Activated CD4-positive, CD25-positive, alpha-beta regulatory T cell treated with anti-CD3 and anti-CD28 coated beads, Interleukin-2, amount 50 U/mL, for 24 hours (primary cell): ENCODE data around the gene COL21A1.
"Not testable (repeated sequence)": the region's sequence is repeated elsewhere in the genome, so short reads cannot be mapped to it uniquely, and the experiment has no call there.

ENCODE experiments used
- ATAC-seq, 2 donors: fragments of 150-1000 bp; cut with Tn5 transposase; one replicate each; pipeline ENCODE4 v1.10.0; 2021; ENCODE audit warnings: mild to moderate bottlenecking in 1 of 2, moderate library complexity in 1 of 2

Gene COL21A1

DNA sequence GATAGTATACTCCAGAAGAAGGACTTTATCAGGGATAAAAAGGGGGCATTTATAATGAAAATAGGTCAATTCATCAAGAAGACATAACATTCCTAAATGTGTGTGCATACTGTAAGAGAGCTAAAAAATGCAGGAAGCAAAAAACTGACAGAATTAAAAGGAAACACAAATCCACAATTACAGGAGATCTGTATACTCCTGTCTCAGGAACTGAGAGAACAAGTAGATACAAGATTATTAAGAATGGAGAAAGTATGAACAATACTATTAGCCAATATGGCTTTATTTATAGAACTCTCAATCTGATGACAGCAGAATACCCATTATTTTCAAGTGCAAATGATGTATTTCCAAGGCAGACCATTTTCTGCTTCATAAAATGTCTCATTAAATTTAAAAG lies 204.3 kb downstream of the COL21A1 start:
- ATAC-seq: no peak

DNA sequence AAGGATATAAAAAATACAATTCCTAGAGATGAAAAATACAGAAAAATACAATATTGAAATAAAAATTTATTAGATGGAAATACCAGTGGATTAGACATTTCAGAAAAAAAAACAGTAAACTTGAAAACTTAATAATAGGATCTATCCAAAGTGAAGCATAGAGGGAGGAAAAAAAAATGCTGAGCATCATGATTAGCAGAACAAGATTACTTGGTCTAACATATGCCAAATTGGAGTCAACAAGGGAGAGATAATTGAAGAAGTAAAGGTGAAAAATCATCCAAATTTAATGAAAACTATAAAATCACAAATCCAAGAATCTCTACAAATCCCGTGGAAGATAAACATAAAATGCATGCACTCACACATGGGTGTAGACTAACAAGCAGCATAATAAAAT lies 205.8 kb downstream of the COL21A1 start:
- ATAC-seq: no peak

DNA sequence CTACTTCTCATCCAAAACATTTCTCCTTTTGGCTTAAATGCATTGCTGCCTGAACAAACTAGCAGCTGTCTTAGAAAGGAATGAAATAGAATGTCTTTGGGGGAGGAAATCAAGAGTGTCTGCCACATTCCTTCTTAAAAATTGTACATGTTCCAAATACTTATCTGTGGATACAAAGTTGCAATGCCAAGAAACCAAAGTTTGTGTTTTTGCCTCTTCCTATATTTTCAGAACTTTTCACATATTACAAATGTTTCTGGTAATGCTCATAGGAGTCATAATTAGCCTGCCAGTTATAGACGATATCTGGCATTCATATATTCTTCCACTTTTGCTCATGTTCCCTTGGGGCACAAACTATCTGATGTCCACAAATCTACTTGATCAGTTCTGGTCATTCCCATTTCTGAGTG lies 206.5 kb downstream of the COL21A1 start:
- no peak for ATAC-seq

DNA sequence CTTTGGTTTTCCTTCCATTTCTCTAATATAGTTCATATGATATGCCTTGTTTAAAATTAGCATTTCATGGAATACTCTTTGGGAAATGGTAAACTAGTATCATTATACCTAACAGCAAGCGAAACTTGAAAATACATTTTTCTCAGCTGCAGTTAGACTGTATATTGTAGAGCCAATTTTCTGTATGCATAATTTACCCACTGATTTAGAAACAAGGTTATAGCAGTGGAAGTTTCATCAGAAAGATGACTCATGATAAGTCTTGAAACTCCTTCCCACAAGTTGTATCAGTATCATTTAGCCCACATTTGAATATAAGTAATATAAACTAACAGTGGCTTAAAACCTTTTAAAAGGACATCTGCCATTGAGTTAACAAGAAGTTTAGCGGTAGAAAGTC lies 207.2 kb downstream of the COL21A1 start:
- ATAC-seq: no peak

DNA sequence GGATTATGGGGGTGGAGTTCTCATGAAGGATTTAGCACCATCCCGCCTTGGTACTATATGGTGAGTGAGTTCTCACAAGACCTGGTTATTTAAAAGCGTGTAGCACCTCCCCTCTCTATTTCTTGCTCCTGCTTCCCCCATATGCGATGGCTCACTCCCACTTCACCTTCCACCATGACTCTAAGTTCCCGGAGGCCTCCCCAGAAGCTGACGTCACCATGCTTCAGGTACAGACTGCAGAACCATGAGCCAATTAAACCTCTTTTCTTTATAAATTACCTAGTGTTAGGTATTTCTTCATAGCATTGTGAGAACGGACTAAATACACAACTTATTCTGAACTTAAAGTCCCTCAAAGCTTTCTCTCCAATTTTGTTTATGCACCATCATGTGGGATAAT lies 208.6 kb downstream of the COL21A1 start:
- no peak for ATAC-seq

DNA sequence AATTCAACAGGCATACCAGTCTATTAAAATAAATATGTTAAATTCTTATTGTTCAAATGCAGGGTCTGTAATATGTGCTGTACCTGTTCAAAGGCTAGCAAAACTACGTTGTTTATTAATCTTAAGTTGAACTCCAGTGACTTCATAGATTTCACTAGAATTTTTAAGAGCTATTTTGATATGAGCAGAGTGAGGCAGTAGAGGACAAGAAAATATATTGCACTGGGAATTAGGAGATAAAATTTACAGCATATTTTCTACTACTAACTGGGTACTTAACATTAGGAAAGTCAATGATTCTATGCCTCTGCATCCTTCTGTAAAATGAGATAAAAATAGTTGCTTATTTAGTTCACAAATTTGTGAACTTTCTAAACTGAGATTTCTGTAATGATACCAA lies 209.8 kb downstream of the COL21A1 start:
- no peak for ATAC-seq

DNA sequence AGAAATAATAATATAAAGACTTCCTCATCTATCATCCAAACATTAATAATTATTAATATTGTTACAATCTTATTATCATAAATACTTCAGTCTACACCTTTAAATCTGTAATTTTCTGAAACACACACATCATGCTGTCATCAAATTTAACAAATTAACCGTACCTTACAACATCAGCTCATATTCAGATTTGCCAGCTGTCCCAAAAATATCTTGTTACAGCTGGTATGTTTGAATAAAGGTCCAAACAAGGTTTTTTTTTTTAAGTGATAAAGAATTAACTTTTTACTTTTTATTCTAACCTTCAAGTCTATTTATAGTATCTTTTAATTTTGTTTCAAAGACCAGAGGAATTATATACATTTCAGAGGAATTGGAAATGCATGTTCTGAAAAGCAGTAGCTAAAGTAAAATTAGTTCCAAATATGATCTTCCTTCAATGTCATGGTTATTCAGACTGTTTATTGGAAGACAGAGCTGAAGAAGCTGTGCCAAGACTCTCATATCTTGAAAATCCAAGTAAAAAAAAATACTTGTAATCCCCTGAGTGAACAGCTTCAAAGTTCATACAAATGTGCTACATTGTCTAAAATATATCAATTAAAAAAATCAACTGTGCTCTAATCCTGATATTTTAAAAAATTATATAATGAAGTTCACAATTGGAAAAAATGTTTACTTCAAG lies 210.3 kb downstream of the COL21A1 start:
- no peak for ATAC-seq

DNA sequence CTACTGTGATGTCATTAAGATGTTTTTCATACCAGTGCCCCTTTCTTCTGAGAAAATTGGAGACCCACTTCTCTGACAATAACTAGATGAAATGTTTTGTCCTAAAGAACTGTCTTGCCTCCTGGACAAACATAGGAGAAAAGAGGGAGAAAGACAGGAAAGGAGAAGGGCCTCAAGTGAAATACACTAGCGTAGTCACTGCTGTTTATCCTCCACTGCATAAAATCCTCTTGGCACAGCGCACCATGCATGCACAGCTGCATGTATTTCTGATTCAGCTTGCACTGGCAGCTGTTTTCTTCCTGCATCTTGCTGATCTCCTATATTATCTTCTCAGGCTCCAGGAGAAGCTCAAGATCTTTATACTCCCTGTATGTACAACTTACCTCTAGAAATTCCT lies 214.0 kb downstream of the COL21A1 start:
- ATAC-seq: no peak

DNA sequence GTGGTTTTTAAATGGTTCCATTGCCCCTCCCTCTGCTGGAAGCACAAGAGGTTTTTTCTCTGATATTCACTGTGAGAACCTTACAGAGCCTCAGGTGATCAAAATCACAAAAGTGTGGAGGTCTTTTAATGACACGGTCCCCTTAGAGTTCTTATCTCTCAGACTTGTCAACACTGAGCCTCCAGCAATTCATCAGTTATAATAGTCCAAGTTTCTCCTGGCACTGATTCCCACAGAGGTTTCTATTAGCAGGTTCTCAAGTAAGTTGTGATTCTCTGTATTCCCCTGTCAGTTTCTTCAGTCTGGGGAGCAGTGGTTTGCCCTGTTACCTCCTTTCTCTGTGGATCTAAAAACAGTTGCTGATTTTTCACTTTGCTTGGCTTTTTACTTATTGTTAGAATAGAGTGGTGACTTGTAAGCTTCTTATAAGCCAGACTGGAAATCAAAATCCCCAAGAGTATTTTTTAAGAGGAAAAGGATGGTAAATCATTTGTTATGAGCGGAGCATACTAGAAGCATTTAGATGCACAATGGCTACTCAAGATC lies 214.6 kb downstream of the COL21A1 start:
- ATAC-seq: no peak

DNA sequence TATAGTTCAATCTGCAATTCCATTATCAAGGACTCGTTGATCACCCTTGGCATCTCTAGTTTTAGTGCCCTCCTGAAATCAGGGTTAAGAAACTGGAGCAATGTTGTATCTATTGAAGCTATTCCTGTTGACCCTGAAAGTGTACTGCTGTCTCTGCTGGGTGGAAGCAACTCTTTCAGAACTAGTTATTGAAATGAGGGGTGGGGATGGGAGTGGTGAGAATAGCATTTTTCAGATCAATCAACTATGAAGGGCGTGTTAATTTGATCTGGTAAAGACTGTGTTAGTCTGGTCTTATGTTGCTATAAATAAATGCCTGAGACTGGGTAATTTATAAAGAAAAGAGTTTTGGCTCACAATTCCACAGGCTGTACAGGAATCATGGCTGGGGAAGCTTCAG lies 219.5 kb downstream of the COL21A1 start:
- ATAC-seq: no peak

DNA sequence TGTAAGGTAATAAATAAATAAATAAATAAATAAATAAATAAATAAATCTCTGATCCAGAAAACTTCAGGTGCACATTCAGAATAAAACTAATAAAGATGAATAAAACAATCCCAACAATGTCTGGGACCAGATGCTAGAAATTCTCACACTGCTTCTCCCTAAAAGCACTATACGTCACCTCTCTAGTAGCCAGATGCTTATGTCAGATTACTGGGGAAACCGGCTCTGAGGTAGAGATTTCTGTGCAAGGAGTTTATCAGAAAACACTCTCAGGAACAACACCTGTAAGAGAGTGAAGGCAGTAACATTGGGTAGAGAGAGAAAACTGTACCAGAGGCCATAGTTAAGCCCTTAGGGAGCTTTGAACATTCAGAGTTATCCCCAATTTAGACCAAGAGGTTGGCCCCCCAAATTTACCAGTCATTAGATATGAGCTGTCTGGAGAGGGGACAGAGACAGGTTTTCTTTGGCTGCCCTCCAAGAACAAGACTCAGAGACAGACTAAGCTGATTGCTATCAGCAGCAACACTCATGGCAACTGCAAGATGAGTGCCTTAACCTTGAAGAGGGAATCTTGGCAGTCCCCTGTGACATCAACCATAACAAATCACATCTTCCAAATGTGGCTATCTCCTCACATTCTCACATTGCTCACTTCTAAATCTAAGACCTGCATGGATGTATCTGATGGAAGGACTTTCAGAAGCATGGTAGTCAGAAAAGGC lies 220.8 kb downstream of the COL21A1 start:
- ATAC-seq: no peak

DNA sequence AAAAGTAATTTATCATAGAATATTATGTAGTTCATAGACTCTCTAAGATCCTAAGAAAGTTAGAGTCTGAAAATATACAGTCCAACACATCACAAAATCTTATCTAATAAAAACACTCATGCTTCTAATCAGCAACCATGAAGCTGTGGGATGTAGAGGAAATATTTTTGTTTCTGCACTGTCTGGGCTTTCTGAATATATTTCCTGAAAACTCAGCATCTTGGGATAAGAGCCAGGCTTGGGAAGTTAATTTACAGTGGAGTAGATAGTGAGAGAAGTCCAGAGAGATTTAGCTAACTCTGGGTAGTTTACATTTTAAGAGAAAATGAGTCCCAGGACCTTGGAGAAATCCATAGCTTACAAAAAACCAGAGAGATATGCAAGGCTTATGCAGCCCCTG lies 221.6 kb downstream of the COL21A1 start:
- no peak for ATAC-seq

DNA sequence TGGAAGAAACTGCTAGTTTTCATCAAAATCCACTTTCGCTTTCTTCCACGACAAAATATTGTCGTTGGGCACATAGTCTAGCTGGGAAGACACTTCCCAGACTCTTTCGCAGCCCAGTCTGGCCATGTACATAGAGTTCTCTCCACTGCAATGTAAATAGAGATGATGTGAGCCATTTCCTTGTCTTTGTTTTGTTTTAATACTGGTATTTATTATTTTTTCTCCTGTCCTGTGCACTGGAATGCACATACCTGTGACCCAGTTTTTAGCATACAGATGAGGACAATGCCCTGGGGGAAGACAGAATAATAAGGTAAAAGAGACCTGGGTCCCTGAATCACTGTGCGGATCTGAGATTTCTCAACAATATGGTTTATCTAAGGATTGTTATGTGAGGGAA lies 222.4 kb downstream of the COL21A1 start:
- no peak for ATAC-seq

DNA sequence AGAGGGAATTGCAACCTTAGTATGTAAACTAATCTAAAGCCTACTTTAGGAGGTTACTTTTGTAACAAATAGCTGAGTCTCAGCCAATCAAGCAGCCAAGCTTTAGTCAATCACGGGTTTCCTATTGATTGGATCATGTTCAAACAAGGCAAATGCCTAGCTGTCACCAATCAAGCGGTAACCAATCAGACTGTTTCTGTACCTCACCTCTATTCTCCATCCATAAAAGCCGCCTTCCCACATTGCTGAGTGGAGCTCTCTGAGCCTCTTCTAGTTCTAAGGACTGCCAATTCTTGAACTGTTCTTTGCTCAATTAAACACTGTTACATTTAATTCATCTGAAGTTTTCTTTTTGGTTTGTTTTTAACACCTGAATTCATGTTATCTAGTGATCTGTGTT lies 223.6 kb downstream of the COL21A1 start:
- no peak for ATAC-seq

DNA sequence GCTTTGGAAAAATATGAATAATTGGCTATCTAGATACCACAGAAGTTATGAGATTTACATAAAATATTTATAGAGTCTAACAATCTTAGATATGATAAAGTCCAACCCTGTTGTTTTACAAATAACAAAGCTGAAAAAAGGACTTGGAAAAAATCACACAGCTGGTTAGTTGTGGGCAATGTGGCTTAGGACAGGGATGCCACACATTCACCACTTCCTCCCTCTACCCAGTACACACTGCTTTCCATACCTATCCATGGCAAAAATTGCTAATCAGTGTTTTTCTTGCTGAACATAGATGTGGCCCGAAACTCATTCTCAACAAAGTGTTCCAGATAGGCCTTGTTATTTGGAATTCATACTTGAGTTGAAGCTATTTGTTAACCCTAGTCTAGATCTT lies 224.7 kb downstream of the COL21A1 start:
- ATAC-seq: no peak

DNA sequence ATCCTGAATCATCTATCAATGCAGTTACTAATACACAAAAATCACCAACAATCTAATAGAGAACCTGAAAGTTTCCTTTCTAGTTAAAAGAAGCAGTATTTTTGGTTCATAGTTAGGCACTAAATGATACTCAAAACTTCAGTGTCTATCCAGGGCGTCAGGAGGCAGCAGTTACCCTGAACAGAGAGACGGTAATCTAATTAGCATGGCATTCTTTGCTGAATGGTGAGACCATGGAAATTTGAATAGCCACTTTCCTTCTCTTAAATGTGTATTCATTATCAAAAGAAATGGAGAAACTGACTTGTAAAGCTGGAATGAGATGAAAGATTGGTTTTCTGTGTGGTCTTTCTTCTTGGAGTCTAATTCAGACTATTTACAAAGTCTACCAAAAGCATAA lies 225.4 kb downstream of the COL21A1 start:
- no peak for ATAC-seq

DNA sequence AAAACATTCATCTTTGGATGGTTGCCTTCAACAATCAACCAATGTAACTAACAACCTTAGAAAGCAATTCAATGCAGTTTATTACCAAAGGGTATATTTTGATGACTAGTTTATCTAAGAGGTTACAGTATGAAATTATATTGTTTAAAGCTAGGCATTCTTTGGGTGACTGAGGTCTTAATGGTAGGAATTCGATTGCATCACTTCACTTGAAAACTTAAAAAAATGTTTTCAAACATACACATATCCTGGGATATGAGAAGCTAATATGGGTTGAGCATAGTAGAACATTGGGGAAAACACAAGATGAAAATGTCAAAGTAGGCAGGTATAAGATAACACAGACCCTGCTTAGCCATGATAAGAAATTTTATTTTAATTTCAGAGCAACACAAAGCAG lies 227.4 kb downstream of the COL21A1 start:
- no peak for ATAC-seq

DNA sequence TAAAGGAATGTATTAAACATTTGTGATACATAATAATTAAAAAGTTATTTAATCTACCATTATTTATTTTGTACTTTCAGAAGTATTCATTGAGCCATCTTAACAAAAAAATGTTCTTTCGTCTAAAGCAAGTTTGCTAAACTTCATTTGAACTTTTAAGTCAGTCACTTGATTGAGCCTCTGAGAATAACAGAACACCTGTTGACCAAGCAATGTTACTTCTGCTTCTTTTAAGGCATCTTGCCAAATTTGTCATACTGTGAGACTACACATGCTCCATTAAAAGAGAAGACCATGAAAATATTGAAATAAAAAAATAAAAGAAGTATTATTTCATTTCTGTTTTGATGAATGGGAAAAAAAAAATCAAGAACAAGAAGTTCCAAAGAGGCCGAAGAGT lies 230.2 kb downstream of the COL21A1 start:
- no peak for ATAC-seq

DNA sequence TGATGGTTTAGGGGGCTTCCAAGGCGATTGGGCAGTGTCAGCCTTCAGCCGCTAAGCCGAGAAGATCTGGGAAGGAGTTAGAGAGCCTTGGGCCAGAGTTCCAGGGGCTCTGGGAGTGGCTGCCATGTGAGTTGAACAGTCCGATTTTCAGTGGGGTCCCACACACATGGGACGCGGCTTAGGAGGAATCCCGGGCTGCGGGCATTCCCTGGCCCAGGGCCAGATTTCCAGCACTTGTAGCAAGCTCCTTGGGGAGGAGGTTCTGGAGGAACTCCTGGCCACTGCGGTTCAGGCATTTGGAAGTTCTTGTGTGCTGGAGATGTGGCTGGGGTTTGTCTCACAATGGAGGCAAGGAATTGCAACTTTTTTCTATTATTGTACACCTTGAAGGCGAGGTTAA lies 233.3 kb downstream of the COL21A1 start:
- ATAC-seq: not testable (repeated sequence)

DNA sequence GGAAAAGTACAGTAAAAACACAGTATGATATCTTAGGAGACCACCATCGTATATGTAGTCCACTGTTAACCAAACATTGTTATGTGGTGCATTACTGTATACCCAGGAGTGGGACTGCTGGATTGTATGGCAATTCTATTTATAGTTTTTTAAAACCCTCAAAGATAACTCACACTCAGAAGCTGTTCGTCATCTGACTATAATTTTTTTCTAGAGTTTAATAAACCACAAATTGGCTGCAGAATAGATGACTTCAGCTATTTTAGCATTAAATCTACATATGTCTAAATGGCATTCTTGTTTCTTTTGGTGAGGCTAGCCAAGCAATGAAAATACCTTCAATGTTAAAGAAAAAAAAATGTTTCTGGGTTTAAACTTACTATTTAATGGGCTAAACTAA lies 237.7 kb downstream of the COL21A1 start:
- no peak for ATAC-seq
